Gastrocnemius medialis (tissue), 4 donors: ENCODE measurements around the gene OTOA.

Source experiments
- POLR2A ChIP-seq, 2 donors: fragments of 450-650 bp; IDR thresholded peaks; one replicate each; pipeline ENCODE4 v1.6.1; 2017; ENCODE audit warnings: antibody characterized with exemption in 2 of 2, mild to moderate bottlenecking in 2 of 2, moderate library complexity in 2 of 2
- TF ChIP-seq, protein P1 (sequence below), 5 experiments: fragments of 450-650 bp in 3 of 5; fragments of 200-600 bp in 2 of 5; sonication (generic) in 2 of 5; IDR thresholded peaks in 4 of 5; conservative IDR thresholded peaks in 1 of 5; 1 replicate in 4 of 5; 2 replicates in 1 of 5; pipeline ENCODE4 v1.5.1; 2016 to 2019; ENCODE audit warnings: antibody characterized with exemption in 5 of 5, mild to moderate bottlenecking in 3 of 5, moderate library complexity in 3 of 5

DNA sequence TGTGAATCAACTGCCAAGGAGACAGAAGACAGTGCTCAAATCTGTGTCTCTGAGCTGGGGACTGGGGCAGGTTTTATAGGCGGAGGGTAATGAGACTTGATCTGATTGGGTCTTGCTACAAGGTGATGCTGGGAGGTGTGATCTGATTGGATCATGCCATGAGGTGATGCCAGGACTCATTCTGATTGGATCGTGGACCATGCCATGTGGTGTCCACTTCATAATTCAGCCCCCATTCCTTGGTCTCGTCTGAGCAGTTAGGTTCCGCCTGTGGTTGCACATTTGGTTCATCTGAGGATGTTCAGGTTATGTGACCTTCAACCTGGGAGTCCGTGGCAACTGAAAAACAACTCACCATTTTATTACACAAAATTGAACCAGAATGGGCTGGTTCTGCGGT lies 41.0 kb downstream of the OTOA start:
- TF ChIP-seq, protein P1, sequence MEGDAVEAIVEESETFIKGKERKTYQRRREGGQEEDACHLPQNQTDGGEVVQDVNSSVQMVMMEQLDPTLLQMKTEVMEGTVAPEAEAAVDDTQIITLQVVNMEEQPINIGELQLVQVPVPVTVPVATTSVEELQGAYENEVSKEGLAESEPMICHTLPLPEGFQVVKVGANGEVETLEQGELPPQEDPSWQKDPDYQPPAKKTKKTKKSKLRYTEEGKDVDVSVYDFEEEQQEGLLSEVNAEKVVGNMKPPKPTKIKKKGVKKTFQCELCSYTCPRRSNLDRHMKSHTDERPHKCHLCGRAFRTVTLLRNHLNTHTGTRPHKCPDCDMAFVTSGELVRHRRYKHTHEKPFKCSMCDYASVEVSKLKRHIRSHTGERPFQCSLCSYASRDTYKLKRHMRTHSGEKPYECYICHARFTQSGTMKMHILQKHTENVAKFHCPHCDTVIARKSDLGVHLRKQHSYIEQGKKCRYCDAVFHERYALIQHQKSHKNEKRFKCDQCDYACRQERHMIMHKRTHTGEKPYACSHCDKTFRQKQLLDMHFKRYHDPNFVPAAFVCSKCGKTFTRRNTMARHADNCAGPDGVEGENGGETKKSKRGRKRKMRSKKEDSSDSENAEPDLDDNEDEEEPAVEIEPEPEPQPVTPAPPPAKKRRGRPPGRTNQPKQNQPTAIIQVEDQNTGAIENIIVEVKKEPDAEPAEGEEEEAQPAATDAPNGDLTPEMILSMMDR (IDR thresholded peaks at IDR 0.05 in 4 of 5, conservative IDR thresholded peaks at IDR 0.05 in 1 of 5) = no peak
- no peak for TF ChIP-seq POLR2A (IDR thresholded peaks at IDR 0.05)
